GM19438 (cell line): ENCODE results near the gene TENT4A.

ENCODE experiments used
- ATAC-seq: cut with Tn5 transposase; IDR thresholded peaks from one replicate; pipeline ENCODE4 v1.9.1; 2021; ENCODE audit warnings: low read depth; ENCODE audit not compliant: unreplicated experiment

Gene TENT4A

GRCh38 chr5:6788956-6789649, 75.9 kb downstream of the TENT4A start:
- no peak for ATAC-seq

DNA sequence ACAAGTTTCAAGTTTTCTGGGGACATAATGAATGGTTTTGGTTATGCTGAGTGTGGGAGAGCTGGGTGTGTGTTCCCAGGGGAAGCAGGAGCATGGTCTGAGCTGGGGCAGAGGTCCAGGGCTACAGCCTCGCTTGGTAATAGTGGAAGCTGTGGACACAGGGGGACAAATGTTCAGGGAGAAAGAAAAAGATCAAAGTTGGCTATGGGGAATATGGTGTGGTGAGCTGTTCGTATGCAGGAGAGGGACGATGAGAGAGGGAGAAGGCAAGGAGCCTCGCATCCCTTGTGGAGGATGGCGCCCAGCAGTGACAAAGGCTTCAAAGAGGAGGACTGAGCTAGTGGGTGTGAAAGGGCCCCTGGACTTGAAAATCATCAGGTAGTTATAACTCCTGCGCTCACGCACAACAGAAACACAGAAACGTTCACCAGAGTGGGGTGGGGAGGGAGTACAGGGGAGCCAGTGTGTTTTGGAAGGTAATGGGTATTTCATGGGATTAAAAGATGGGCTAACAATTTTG, 77.2 kb downstream of the TENT4A start:
- ATAC-seq = no peak

- no peak for ATAC-seq
Measured at GRCh38 chr5:6791031-6791430, 77.8 kb downstream of the TENT4A start.

DNA sequence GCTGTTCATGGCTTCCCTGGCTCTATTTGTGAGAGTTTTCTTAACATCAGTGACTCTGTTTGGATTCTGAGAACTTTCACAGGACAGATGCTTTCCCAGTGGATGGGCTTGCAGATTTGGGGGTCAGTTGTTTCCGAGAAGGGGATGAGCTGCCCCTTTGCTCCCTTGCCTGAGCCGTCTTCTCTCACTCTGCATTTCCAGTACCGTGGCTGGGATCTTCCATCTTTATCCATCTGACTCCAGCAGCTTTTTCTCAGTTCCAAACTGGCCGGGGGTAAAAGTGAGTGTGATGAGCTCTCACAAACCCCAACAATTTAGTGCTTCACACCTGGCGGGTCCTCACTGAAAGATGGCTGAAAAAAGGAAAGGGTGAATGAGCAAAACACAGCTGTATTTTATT, 79.1 kb downstream of the TENT4A start:
- ATAC-seq = no peak

- no peak for ATAC-seq
Measured at GRCh38 chr5:6792911-6793471, 79.8 kb downstream of the TENT4A start.

- no peak for ATAC-seq
Measured at GRCh38 chr5:6801236-6801635, 88.0 kb downstream of the TENT4A start.

DNA sequence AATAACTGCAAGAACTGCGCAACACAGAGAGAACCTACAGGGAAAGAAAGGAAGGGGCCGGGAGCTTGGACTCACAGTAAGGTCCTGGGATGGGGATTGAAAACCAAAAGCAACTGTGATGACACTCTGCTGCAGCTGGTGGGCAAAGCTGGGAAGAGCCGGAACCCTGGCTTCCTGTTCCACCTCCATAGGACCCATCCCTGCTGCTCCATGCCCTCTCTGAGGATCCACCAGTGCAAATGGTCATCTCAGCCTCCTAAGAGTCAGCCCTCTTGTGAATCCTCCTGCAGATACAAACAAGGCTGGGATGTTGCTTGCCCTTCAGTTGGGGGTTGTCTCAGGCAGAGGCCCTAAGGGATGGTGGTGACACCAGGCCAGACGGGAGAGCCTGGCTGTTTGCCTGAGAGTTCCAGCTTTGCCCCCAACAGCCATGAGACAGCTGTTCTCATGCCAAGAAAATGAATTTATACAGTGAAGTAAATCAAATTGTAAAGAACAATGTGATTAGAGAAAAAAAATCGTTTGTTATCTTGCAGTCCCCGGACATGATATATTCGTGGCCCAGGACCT, 90.8 kb downstream of the TENT4A start:
- no peak for ATAC-seq

DNA sequence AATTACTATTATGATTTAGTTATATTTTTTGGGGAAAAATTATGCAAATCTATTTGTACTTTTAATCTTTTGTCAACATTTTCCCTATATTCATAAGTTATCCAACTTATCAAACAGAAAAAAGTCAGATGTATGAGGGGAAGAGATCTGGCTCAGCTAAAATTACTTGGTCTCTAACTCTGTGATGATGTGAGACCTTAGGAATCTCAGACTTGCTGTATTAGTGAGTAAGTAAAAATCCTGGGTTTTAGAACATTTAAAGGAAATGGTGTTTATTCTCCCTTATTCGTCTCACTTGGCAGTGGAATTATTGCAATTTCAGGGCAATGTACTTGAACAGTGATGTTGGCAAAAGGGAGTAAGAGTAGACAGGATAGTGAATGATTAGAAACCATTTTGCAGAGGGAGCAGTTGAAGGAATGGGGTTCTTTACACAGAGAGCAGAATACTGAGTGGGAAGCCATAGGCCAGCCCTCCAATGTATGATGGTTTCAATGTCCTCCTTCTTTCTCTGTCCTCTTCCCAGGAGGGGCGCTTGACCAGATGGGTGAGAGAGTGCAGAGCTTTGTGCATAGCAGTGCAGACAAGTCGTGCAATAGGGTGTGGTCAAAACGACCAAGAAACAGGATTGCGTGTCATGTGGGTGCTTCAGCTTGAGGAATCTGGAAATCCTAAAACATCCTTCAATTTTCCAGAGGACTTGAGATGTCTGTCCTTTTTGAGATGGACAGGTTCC, 91.7 kb downstream of the TENT4A start:
- ATAC-seq = no peak

DNA sequence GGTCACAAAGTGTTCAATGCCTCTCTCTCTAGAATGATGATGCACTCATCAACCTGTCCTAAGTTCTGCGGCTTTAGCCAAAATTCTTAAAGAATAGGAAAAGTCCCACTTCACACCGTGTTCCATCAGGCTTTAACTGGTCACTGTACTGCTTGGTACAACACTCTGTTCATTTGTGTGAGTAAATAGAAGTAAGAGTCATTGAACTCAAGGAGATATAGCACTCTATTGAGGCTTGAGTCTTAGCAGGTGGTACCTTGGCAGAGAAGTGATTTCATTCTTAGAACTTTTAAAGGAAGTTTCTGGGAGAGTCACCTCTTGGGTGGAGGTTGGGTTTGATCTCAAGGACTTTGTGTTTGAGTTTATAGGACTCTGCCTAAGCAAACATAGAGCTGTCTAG, 92.6 kb downstream of the TENT4A start:
- no peak for ATAC-seq
